ENCODE results near the gene DNM3.
A peak's percentile ranks its signal among the peaks of the same experiment; 100 is the strongest.

Gene DNM3

DNA sequence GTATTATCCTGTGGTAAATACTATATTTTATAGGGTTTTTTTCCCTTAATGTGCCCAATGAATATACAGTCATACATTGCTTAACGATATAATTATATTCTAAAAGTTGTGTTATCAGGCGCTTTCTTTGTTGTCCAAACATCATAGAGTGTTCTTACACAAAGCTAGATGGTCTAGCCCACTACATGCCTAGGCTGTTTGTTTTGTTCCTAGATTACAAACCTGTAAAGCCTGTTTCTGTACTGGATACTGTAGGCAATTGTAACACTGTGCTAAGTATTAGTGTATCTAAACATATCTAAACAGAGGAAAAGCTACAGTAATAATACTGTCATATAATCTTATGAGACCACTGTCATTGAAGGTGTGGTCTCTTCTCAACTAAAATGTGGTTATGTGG, 336.6 kb downstream of the DNM3 start:
- DNase-seq (ENCODE audit: low spot score) = no peak

DNA sequence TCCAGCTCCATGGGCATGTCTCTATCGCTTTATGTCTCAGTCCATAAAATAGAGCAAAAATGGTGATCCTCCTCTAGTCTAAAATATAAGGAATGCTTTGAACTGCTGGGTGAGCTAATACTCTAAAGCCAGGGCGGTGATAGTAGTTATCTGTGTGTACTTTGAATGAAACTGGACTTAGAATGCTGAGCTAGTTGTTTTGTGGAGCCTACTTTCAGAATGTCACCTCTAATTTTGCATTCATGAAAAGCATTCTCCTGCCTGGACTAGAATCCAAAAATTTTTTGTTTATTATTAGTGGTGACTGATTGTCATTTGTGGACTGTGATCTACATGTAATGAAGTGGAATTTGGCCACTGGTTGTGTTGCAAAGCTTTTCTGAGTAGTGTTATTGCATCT, 337.6 kb downstream of the DNM3 start:
- DNase-seq (ENCODE audit: low spot score) = no peak

DNA sequence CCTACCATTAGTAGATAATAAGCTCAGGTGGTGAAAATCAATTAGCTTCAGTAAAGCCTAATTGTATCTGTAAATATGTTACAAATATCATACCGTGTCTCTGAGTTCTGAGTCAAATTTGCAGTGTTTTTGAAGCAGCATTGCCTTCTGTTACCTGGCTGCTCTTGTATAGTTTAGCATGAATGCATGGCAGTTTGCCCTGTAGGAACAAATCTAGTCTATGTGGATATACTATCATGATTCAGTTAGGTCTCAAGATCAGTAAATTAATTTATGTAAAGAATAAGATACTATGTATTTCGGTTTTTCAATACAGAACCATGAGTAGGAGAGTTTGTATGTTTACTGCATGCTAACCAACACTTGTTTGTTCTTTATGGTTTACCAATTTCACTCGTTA, 338.6 kb downstream of the DNM3 start:
- DNase-seq (ENCODE audit: low spot score) = no peak

DNA sequence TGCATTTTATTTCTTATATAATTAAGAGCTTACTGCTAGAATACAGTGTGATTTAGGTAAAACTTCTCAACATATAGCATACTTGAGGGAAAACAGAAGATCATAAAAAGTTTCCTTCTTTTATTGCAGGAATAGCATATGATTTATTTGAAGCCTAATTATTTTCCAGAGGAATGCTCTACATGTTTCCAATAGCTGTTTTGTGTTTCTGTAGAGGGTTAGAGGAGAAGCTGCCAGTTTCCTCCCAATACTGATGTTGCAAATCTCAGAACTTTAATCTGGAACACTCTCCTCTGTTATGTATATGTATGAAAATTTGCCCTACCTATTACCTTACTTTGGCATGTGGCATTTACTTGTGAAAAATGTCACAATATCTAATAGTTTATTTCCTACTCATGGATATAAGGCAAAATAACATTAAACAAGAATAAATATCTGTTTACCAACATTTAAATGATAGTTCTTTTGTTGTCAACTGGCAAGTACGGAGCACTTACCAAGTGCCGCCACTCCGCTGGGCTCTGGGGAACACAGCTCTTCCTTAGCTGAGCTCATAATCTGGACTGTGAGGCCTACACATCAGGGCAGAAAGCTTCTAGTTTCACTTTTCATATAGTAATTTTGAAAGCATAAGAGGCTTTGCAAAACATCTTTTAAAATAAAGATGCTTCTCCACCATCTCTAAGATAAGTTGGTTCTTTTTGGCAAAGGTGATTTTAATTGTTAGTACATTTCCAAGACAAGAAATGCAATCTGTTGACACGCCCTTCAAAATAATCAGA, 339.4 kb downstream of the DNM3 start:
- peak; percentile 60 for DNase-seq (ENCODE audit: low spot score)

DNA sequence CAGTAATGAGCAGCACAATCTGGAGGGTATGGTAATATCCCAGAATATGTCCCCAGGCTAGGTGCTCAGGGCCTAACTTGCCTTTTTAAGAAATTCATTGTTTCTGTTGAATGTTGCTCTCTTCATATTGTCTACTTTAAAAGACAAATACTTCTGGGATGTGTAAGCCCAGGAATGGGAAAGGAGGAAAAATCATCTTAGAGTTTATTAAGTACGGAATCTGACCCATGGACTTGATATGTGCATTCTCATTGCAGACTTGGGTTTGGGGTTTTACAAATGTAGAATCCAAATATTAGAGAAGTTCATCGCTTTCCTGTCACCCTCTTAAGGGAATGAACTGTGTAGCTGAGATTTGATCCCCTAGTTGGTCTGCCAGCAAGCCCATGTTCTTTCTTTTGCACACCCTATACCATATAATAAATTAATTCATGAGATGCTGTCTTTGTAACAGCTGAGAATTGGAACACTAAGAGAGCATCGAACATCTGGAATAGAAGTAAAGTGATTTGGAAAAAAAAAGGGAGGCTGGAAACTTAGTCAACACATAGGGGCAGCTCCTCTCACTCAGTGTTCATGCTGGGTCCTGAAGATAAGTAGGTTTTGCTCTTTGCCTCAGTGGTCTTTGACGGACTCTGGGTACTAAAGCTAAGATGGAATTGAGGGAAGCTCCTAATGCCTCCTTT, 343.4 kb downstream of the DNM3 start:
- no peak for DNase-seq (ENCODE audit: low spot score)

DNA sequence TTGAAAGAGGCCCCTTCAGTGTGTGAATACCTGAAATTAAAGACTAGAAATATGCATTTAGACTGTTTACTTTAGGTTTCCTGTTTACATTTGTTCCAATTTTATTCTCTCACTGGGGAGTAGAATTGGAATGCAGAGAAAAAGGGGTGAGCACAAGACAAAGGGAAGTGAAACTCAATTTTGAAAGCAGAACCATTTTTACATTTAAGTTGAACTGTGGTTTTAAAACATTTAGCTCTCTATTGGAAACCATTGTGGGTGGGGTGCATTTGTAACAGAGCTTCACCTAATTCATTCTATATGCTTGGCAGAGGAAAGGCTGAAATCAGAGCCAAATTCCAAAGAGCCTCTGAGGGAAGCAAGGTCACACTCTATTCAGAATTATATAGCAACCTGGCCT, 343.9 kb downstream of the DNM3 start:
- no peak for DNase-seq (ENCODE audit: low spot score)

DNA sequence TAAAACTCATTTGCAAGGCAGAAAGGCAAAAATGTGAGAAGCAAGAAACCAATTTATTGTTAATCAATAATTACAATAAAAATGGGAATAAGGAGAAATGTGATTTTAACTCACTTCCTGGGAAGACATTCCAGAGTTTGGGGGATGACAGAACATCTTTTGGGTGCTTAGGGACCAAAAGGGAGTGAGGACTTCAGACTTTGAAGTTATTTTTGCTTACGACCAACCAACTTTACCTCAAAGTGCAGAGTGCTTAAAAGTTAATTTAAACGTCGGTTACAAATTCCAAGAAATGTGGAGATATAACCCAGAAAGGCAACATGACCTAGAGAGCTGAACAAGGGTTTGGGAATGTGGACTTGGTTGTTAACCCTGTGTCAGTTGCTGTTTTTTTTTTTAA, 344.7 kb downstream of the DNM3 start:
- no peak for DNase-seq (ENCODE audit: low spot score)

DNA sequence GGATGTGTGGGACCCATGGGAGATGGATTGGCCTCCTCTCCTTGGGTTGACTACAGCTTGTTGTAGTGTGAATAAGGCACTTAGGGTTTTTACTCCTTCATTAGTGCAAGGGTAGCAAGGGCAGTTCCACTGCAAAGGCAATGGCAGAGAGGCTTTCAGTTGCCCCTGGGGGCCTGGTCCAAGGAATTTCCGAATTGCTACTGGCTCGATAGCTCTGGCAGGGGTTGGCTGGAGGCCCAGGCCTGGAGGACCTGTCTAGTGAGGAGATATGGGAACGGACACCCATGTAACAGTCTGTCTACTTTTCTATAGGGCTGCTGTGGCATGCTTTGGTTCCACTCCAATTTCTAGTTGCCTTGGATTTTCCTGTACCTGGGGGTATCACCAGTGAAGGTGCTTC, 360.3 kb downstream of the DNM3 start:
- no peak for DNase-seq (ENCODE audit: low spot score)

DNA sequence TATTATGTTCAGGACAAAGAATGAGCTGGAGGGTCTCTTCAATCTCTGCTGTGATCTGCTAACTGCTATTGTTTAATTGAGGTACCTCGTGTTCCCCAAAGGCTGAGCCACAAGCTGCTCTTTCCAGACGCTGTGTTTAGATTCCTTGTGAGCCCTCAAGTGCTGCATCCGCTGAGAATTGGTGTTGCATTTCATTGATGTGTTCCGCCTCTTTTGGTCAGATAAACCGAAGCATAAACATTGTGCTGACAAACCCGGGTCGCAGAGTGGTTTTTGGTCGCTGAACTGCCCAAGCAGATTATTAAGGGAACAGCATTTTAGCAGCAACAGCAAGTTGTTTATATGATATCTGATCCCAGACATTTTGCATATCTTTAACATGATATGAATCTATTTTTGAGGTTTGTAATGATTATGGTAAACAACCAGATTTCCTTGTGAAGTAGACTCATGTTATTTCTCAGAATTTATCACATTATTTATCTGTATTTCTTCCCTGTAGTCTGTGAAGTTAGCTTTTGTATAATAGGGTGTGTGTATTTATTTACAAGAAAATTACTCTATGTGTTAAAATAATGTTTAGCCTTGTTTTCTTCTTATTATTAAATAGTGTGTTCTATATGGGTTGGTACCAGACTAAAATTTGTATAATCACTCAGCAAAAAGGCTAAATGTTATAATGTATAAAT, 362.0 kb downstream of the DNM3 start:
- DNase-seq (ENCODE audit: low spot score) = peak; percentile 11

DNA sequence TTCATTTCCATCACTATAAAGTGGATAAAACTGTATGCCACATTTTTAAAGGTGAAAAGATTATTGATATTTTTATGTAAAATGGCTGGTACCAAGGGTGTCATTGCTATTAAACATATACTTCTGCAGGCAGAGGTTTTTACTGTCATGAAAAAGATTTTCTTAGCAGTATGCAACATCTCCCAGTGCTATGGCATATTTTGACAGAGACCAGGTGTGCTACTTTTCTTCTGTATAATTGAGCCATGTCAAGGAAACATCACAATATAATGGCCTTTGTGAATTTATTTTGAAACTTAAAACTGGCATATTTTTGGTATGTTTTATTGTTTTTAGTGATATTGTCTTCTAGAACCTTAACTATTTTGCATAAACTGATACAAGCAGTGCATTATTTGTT, 362.6 kb downstream of the DNM3 start:
- DNase-seq (ENCODE audit: low spot score) = no peak

DNA sequence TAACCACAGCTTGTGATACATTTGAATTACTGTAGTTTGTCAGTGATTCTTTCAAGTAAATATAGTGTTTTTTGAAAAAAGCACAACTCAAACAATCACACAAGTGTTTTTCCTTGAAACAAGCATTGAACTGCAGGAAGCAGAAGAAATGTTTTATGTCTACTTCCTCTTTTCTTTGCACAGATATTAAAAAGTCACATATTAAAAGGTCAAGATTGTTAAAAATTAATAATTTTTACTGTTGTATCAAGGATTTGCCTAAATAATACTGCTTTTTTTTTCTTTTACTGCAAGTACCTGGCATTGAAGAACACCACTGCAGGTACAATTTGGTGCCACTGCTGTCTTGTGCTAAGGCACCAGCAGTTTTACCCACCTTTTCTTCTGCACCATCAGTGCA, 365.0 kb downstream of the DNM3 start:
- no peak for DNase-seq (ENCODE audit: low spot score)

DNA sequence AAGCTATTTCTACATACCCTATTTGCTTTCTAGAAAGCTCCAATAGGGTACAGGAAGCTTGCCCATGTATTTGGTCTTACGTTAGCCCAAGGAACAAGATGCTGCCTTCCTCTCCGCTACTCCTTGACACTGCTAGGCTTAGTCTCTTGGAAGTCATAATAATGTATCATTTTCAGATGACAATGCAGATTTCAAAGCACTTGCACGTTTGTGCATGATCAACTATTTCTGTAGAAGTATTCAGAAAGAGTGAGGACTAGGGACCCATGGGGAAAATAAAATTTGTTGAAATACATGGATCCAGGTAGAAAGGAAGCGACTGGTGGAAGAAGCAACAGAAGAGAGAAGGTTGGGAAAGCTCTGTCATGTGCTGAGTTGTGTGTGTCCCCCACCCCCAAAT, 367.3 kb downstream of the DNM3 start:
- no peak for DNase-seq (ENCODE audit: low spot score)

DNA sequence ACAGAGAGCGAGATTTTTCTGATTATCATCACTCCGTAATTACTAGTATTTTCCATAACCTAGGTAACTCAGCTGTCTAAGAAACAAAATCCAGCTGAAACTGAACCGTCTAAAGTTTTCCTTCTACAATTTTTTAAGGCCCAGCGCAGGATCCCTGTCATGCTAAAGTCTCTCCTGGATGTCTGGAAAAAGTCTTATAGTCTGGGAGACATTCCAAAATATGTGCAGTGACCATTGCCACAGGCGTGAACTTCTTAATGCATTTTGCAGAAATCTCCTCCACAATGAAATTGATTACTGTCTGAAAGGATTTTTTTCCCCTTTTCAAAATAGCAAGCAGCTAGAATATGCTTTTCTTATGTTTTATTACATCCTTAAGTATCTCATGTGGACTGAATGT, 369.9 kb downstream of the DNM3 start:
- DNase-seq (ENCODE audit: low spot score) = no peak

DNA sequence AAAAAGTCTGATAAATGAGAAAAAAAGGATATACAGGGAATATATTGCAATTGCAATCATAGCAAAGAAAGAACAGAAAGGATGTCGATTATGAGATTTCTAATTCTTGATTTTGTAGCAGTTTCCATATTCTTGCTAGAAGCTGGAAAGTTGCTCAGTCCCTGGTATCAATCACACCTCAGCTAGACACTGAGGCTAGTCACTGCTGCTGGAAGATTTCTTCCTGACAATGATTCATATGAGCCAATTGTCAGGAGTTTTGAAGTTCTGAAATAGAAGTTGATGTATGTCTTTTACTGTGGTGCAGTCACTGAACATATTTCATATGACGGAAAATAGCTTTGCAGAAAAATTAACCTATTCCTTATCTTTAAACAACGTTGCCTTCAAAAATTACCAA, 370.8 kb downstream of the DNM3 start:
- no peak for DNase-seq (ENCODE audit: low spot score)

DNA sequence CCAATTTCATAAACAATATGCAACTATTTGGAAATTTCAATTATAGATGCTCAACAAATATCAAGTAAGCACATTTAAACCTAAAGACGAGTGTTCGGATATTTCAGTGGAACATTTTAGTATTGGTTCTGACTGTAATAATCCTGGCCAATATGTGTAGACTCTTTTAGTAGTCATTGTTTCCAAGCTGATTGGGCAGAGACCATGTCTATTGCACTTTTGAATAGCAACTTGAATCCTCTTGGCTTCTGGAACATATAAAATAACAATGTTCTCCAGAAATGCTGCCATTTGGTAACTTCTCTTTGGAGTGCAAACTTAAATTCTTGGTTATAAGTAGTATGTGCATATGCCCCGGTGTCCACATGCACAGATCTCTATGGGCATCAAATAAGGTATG, 373.7 kb downstream of the DNM3 start:
- no peak for DNase-seq (ENCODE audit: low spot score)

DNA sequence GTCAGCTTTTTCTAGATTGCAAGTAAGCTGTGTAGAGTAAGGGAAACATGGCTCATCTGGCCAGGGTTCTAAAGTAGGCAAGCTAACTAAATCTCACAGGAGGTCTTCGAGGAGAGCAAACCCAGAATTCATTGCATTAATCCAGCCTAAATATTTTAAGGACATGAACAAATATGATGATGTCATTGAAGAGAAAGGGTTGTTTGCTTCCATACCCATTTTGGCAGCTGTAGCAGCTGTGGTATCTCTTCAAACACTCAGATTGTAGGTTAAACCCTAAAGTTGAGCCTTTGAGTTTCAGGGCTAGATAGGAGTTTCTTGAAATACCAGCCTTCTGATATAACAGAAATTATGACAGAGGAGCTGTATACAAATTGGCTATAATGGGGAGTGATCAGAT, 378.7 kb downstream of the DNM3 start:
- DNase-seq (ENCODE audit: low spot score) = no peak

DNA sequence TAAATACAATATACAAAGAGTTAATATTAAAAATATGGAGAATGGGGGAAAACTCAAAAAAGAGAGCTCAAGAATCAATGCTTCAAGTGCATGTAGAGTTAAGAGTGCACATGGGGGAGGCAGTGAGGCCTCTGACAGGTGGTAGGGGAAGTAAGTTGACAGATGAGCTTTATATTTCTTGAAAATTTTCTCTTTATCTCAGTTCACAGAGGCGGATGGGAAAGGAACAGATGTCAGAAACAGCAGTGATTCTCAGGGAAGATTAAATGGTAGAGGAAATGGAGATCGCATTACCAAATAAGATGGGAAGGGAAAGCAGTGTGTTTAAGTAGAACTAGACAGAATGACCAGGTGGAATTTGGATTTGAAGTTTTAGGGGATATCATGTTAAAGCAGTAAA, 379.1 kb downstream of the DNM3 start:
- no peak for DNase-seq (ENCODE audit: low spot score)

DNA sequence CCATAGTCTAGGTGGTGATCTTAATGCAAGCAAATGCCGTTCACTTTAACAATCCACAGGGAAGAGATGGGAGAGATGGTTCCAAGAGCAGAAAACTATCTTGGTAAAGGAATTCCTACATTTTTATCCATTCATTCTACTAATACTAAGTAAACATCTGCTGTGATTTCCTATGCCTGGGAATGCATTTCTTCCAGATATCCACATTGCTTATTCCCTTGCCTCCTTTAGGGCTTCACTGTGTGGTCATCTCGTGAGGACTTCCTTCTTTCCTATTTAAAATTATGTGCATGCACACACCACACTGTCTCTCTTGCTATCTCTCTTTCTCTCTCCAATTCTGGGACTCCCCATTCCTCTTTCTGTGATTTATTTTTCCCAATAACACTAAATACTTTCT, 380.1 kb downstream of the DNM3 start:
- no peak for DNase-seq (ENCODE audit: low spot score)

DNA sequence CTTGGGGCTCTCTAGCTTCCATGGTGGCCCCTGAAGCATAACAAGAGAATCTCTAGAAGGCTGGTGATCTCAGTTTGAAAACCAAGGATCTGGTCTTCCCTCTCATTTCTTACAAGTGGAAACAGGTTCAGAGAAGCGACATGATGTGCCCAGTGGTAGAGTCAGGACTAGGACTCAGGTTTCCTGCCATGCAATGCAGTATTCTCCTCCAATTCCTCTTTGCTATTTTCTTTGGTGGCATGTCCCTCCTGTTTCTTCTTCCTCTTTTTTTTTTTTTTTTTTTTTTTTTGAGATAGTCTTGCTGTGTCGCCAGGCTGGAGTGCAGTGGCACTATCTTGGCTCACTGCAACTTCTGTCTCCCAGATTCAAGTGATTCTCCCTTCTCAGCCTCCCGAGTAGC, 383.6 kb downstream of the DNM3 start:
- no peak for DNase-seq (ENCODE audit: low spot score)

DNA sequence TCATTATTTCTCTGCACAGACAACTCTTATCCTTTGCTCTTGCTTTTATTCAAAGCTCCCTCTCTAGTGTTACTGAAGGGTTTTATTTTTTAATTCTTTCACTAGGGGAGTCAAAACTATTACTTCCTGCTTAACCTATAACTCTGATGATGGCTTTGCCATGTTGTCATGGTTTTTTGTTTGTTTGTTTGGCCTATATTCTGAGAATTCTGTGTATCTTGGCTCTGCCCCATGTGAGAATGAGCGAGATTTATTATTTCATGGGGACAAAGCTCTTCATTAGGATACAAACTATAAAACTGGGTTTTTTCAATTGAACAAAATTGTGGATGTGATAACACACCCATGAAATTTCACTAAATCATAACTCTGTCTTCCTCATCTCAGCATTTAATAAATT, 388.6 kb downstream of the DNM3 start:
- DNase-seq (ENCODE audit: low spot score) = no peak

DNA sequence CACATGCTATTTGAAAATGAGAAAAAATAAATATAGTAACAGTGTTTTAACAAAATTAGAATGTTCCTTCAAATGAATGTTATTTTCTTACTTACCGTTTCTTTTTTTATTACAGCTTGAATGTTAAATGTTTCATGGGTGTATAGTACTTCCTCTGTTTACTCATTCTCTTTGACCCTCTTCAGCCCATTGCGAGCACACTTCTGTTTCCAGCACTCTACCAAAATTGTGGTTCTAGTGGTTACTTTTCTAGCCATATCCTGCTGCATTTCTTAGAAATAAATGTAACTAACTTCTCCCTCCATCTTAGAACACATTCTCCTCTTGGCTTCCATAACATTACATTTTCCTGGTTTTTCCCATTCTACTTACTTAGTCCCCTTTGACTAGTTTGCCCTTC, 389.2 kb downstream of the DNM3 start:
- no peak for DNase-seq (ENCODE audit: low spot score)

DNA sequence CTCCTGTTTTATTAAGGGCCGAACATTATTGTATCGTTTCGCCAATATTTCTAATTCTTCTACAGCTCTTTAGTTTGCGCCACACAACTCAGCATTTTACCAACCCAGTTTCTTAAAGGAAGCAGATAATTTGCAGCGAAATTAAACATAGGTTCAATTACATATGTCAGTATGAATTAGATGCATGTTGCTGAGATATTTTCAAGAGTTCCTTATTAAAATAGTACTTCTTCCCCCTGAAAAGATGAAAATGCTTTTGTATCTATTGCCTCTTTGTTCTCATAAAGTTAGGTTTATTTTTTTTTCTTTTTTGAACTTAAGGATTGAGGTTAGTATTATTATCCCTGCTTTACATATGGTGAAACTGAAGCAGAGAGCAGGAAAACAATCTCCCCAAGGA, 395.7 kb downstream of the DNM3 start:
- no peak for DNase-seq (ENCODE audit: low spot score)

DNA sequence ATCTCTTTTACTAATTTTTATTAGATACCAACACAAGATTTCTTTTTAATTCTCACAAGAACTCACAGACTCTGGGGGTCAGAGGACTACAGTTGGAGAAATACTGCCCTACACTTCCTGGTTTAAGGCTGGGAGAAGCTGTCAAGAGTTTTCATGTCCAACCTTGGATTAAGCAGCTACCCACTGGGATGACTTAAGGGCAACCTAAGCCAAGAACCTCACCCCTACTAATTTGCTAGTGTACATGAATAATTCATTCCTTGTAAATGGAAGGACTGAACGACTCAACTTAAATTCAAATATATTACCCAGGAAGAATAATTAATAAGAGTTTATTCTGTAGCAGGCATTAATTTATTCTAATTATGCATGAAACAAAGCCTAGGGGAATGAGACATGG, 396.9 kb downstream of the DNM3 start:
- DNase-seq (ENCODE audit: low spot score) = no peak
